HG02763 (cell line): Measurements from ENCODE around the gene UBE2B.
"Not testable (repeated sequence)": the region's sequence is repeated elsewhere in the genome, so short reads cannot be mapped to it uniquely, and the experiment has no call there.

Experiments
- ATAC-seq: cut with Tn5 transposase; IDR thresholded peaks from one replicate; pipeline ENCODE4 v1.9.1; 2021; ENCODE audit warnings: mild to moderate bottlenecking, moderate library complexity; ENCODE audit not compliant: unreplicated experiment

UBE2B gene

DNA sequence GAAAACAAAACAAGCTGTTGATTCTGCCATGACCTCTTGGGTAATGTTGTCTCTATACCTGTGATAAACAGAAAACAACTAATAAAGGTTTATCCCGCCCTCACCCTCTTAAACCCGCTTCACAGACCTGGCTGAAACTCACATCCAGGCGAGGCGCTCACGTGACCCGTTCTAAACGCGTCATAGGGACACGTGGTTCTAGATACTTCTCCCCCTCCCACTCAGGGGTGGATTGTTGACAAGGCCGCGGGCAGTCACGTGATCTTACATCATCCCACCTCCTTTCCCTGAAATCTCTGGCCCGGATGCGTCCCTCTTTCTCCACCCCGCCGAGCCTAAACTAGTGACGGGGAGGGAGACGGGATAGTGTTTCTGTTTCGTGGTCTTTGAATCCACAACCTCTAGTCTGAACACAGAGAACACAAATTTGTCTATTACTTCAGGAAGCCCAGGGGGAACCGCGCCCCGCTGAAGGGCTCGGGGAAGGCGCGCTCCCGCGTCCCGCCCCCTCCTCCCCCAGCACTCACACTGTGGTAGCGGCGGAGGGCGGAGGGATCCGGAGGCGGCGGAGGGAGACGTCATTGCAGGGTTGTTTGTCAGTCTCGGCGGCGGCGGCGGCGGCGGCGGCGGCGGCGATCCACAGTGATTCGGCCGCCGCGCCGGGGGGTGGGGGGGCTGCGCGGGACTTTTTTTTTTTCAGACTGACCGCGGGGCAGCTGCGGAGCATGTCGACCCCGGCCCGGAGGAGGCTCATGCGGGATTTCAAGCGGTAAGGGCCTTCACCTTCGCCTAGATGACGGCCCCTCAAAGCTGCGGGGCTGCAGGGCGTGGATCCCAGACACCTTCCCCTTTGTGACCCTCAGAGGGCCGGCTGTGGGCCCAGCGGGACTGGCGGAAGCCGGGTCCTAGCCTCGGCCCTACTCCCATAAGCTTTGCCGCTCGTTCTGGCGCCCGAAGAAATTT is at the start of gene UBE2B:
Gene UBE2B, plus strand, starts transcription at position 699 of the 963 bp plus-strand sequence. Its CDS starts 27 bp downstream, at position 726.
- ATAC-seq, result peak; percentile 77

DNA sequence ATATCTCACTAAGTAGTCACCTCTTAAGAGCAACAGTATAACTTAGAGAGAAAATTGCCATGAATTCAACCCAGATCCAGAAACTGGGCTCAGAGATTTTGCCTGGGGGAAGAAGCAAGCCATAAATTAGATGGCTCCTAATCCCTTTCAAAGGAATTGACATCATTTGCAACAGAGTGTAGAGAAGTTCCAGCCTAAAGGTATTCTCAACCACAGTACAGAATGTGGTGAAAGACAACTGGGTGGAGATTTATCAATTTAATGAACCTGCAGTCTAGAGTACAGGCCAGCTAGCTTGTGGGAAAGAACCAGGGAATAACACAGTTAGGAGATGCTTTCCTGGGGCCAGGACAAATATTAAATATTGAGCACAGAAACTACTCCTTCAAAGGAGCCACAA is 44.0 kb upstream of the UBE2B start:
- ATAC-seq, result no peak

DNA sequence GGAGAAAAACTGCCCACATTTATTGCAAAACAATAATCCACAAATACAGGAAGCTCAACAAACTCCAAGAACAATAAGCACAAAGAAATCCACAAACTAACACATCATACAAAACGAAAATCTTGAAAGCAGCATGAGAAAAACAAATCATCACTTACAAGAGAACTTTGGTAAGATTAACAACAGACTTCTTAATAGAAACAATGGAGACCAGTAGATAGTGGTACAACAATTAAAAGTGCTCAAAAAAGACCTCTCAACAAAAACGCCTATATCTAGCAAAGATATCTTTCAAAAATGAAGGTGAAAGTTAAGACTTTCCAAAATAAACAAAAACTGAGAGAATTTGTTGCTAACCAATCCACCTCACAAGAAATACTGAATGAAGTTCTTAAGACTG is 42.8 kb upstream of the UBE2B start:
- no peak for ATAC-seq

- ATAC-seq, result not testable (repeated sequence)
Observed at GRCh38 chr5:134336833-134337232, 34.5 kb upstream of the UBE2B start.

GRCh38 chr5:134343500-134343899 is 27.9 kb upstream of the UBE2B start:
- not testable (repeated sequence) for ATAC-seq

- ATAC-seq, result not testable (repeated sequence)
Observed at GRCh38 chr5:134345476-134345875, 25.9 kb upstream of the UBE2B start.

- ATAC-seq, result no peak
Observed at GRCh38 chr5:134345996-134346395, 25.4 kb upstream of the UBE2B start.

- ATAC-seq, result no peak
Observed at GRCh38 chr5:134349463-134349862, 21.9 kb upstream of the UBE2B start.

GRCh38 chr5:134355681-134356080 is 15.7 kb upstream of the UBE2B start:
- ATAC-seq, result no peak

DNA sequence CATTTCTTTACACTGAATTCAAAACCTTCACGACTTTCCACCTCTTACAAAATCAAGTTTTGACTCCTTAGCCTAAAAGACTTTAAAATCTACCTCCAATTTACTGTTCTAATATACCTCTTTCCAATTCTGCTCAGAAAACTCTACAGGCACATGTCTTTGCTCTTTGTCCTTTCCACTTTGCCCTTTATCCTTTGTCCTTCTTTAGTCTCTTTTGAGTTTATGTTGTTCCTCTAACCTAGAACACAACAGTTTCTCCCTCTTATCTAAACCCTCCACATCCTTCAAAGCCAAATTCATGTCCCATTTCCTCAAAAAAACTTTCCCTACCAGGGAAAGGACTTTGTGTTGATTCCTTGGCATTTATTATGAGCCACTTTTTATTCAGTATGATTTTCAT is 5.8 kb upstream of the UBE2B start:
- ATAC-seq, result no peak

- ATAC-seq, result peak; percentile 6
Observed at GRCh38 chr5:134370311-134370870, 978 bp upstream of the UBE2B start.

GRCh38 chr5:134371834-134372340 is 518 bp downstream of the UBE2B start:
- peak; percentile 5 for ATAC-seq

DNA sequence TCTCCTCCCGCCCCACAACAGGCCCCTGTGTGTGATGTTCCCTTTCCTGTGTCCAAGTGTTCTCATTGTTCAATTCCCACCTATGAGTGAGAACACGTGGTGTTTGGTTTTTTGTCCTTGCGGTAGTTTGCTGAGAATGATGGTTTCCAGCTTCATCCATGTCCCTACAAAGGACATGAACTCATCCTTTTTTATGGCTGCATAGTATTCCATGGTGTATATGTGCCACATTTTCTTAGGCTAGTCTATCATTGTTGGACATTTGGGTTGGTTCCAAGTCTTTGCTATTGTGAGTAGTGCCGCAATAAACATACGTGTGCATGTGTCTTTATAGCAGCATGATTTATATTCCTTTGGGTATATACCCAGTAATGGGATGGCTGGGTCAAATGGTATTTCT is 2.3 kb downstream of the UBE2B start:
- ATAC-seq, result not testable (repeated sequence)

GRCh38 chr5:134374232-134374631 is 2.9 kb downstream of the UBE2B start:
- ATAC-seq, result no peak

DNA sequence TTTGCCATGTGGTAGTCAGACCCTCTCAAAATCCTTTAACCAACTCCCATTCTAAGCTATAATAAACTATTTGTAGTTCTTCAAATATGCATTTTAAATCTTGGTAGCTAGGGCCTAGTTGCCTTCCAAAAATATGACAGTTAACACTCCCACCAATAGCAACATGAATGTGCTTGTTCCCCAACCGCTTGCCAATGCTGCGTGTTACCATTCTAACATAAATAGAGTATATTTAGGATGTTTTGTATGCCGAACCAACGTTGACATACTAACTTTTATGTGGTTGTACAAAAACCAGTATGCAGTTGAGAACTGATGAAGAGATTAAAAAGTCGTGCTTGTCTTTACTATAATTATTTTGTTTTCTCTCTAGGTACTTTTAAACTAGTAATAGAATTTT is 9.0 kb downstream of the UBE2B start:
- ATAC-seq, result no peak

DNA sequence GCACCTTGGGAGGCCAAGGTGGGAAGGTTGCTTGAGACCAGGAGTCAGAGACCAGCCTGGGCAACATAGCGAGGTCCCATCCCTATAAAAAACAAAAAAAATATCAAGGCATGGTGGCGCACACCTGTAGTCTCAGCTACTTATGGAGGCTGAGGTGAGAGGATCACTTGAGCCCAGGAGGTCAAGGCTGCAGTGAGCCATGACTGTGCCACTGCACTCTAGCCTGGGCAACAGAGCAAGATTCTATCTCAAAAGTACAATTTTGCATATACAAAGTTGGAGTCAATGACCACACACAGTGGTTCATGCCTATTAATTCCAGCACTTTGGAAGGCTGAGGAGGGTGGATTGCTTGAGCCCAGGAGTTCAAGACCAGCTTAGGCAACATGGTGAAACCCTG is 10.8 kb downstream of the UBE2B start:
- not testable (repeated sequence) for ATAC-seq

DNA sequence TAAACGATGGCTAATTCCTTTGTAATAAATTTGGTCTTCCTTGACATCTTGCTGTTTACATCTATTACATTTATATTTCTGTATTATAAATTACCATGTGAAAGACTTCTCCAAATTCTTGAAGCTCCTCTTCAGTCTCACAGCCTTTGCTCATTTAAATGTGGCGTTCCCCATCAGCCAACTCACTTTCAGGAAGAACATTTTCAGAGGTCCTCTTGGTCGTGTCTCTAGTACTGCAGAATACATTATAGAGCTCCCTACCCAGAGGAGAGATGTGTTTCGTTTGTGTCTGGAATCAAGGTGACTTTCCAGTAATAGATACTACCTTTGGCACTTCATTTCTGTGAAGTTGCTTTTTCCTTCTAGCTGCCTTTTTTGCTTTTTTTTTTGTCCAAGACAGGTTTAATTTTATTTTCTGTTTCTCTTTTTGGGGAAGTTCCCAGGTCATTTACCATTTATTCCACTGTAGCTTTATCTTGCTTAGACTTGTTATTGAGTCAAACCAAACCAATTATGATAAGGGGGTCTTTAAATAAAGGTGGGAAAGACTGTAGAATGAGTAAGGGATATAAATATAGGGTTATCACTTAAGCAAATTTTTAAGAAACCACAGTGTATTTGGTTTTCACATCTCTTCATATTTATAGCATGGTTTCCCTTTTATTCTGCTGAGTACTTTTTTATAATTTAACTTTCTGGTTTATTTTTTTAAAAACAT is 12.8 kb downstream of the UBE2B start:
- ATAC-seq, result no peak

DNA sequence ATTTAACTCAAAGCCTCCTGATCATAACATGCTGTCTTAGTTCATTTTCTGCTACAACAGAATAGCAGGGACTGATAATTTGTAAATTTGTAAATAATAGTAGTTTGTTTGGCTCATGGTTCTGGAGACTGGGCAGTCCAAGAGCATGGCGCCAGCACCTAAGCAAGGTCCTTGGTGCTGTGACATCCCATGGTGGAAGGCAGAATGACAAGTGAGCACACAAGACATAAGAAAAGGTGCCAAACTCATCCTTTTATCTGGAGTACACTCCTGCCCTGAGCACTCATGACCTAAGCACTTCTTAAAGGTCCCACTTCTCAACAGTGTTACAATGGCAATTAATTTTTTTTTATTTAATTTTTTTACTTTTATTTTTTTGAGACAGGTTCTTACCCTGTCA is 16.1 kb downstream of the UBE2B start:
- ATAC-seq, result no peak

GRCh38 chr5:134392301-134392700 is 20.9 kb downstream of the UBE2B start:
- ATAC-seq, result no peak

DNA sequence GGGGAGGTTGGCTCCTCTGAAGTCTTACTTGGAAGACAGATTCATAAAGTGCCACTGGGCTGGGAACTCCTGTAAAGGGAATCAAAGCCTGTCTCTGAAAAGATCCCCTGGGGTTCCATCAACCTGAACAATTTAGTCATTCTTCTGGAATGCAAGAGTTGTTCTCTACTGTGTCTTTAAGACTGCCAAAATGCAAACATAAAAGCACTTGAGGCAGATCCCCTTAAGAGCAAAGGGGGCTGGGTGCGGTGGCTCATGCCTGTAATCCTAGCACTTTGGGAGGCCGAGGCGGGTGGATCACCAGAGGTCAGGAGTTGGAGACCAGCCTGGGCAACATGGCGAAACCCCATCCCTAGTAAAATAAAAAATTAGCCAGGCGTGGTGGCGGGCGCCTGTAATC is 23.6 kb downstream of the UBE2B start:
- no peak for ATAC-seq

DNA sequence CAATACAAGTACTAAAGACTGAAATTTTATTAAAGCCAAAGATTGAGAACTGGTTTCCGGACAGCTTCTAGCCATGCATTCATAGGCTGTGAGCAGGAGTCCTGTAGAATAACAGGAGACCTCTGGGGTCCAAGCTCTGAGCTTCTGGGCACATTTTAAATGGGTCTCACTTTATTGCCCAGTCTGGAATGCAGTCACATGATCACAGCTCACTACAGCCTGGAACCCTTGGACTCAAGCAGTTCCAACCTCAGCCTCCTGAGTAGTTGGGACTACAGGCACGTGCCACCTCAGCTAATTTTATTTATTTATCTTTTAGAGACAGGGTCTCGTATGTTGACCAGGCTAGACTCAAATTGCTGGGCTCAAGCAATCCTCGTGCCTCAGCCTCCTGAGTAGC is 24.9 kb downstream of the UBE2B start:
- ATAC-seq, result no peak
